Lower leg skin (tissue), 3 donors: ENCODE results near the gene RHBDL1.

Source experiments
- POLR2A ChIP-seq, 2 donors: fragments of 450-650 bp; IDR thresholded peaks; one replicate each; pipeline ENCODE4 v1.6.1; 2016 to 2017; ENCODE audit warnings: antibody characterized with exemption in 2 of 2, mild to moderate bottlenecking in 1 of 2, moderate library complexity in 1 of 2
- TF ChIP-seq, protein P1 (sequence below), 3 donors: fragments of 450-650 bp; IDR thresholded peaks; one replicate each; pipeline ENCODE4 v1.5.1; 2016; ENCODE audit warnings: antibody characterized with exemption in 3 of 3, mild to moderate bottlenecking in 3 of 3, moderate library complexity in 2 of 3

DNA sequence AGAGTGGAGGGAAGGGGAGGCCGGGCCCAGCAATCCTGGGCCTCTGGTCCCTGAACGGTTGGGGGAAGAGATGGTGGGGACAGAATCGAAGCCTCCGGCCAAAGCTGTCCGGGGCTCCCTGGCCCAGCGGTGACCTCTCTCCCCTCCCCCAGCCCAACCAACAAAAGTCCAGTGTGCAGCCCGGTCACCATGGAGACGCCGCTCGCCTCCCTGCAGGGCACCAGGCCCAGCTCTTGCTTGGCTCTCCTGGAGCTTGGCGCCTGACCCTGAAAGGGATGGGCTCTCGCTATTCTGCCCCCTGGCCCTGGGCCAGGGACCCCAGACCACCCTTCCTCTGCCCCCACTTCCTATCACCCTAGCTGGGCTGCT lies 40.7 kb downstream of the RHBDL1 start:
- no peak for TF ChIP-seq POLR2A (IDR thresholded peaks at IDR 0.05)
- TF ChIP-seq, protein P1, sequence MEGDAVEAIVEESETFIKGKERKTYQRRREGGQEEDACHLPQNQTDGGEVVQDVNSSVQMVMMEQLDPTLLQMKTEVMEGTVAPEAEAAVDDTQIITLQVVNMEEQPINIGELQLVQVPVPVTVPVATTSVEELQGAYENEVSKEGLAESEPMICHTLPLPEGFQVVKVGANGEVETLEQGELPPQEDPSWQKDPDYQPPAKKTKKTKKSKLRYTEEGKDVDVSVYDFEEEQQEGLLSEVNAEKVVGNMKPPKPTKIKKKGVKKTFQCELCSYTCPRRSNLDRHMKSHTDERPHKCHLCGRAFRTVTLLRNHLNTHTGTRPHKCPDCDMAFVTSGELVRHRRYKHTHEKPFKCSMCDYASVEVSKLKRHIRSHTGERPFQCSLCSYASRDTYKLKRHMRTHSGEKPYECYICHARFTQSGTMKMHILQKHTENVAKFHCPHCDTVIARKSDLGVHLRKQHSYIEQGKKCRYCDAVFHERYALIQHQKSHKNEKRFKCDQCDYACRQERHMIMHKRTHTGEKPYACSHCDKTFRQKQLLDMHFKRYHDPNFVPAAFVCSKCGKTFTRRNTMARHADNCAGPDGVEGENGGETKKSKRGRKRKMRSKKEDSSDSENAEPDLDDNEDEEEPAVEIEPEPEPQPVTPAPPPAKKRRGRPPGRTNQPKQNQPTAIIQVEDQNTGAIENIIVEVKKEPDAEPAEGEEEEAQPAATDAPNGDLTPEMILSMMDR (IDR thresholded peaks at IDR 0.05) = no peak
